ENCODE measurements around the gene CHODL. TPM values are rescaled to one million over a fixed set of nuclear protein-coding genes. Genes with fewer than 3 reads are reported as not detected.

CHODL gene, protein sequence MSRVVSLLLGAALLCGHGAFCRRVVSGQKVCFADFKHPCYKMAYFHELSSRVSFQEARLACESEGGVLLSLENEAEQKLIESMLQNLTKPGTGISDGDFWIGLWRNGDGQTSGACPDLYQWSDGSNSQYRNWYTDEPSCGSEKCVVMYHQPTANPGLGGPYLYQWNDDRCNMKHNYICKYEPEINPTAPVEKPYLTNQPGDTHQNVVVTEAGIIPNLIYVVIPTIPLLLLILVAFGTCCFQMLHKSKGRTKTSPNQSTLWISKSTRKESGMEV
- total RNA-seq, result under 1 TPM in 1 of 6 experiments, not detected in 5; 0.11 TPM
- long read RNA-seq, result 0 reads

GRCh38 chr21:18244671-18245463 lies at the start of gene CHODL:
Gene CHODL, plus strand, starts transcription at chr21:18244833. Its CDS starts 391 bp downstream, at chr21:18245224.
- intact Hi-C loops (cut with DNase I), result no loop called here
- no peak for TF ChIP-seq CTCF (IDR thresholded peaks at IDR 0.05)
- TF ChIP-seq POLR2A (IDR thresholded peaks at IDR 0.05), result no peak
- Histone ChIP-seq H3K27me3 (no peaks in the 10 kb centered on the region), H3K9me3 (no peaks in the 10 kb centered on the region), H3K36me3 (no peaks in the 10 kb centered on the region), H3K27ac (no peak within 1 kb of the TSS), H3K4me1 (peaks cover 0 to 6% (median 0%) of the 10 kb centered on the region in 4 donors), H3K4me3 (peak within 1 kb of the TSS in 1 of 3 donors; percentile 21)
- peak in 1 of 3 donors; percentile 51 for DNase-seq
- ATAC-seq, result peak in 2 of 4 donors; percentile 22 to 25
- under 1% methylated on average over 22 of the region's 72 CpGs for WGBS (ENCODE audit: insufficient coverage, low coverage, low lambda C conversion rate, missing lambda C conversion rate)

- TF ChIP-seq CTCF (IDR thresholded peaks at IDR 0.05), result no peak
- no peak for TF ChIP-seq POLR2A (IDR thresholded peaks at IDR 0.05)
- no peak overlapping the region for H3K27ac ChIP-seq
- no peaks in the 10 kb centered on the region for H3K27me3 ChIP-seq
- H3K4me1 ChIP-seq, result no peaks in the 10 kb centered on the region
- no peak overlapping the region for H3K4me3 ChIP-seq
- no peak for DNase-seq
- 45% methylated on average over 1 of the region's 1 CpG for WGBS (ENCODE audit: insufficient coverage, low coverage, low lambda C conversion rate, missing lambda C conversion rate)
- H3K9me3 ChIP-seq, result no peaks in the 10 kb centered on the region
- no peaks in the 10 kb centered on the region for H3K36me3 ChIP-seq
- intact Hi-C loops (cut with DNase I), result no loop called here
- no peak for ATAC-seq
Measured at GRCh38 chr21:18204931-18205330, 39.7 kb upstream of the CHODL start.

- Histone ChIP-seq H3K27ac (no peak overlapping the region), H3K4me1 (no peaks in the 10 kb centered on the region), H3K4me3 (no peak overlapping the region), H3K36me3 (no peaks in the 10 kb centered on the region), H3K9me3 (peaks cover 0 to 7% (median 0%) of the 10 kb centered on the region in 4 donors), H3K27me3 (no peaks in the 10 kb centered on the region)
- 0% methylated on average over 1 of the region's 1 CpG for WGBS (ENCODE audit: insufficient coverage, low coverage, low lambda C conversion rate, missing lambda C conversion rate)
- TF ChIP-seq POLR2A (IDR thresholded peaks at IDR 0.05), result no peak
- TF ChIP-seq CTCF (IDR thresholded peaks at IDR 0.05), result no peak
- intact Hi-C loops (cut with DNase I), result no loop called here
- no peak for ATAC-seq
- DNase-seq, result no peak
Measured at GRCh38 chr21:18218331-18218730, 26.3 kb upstream of the CHODL start.

- Histone ChIP-seq H3K27ac (no peak overlapping the region), H3K4me1 (no peaks in the 10 kb centered on the region), H3K9me3 (peaks cover 0 to 7% (median 0%) of the 10 kb centered on the region in 4 donors), H3K36me3 (no peaks in the 10 kb centered on the region), H3K4me3 (no peak overlapping the region), H3K27me3 (no peaks in the 10 kb centered on the region)
- DNase-seq, result no peak
- no peak for ATAC-seq
- no peak for TF ChIP-seq CTCF (IDR thresholded peaks at IDR 0.05)
- no peak for TF ChIP-seq POLR2A (IDR thresholded peaks at IDR 0.05)
- intact Hi-C loops (cut with DNase I), result no loop called here
Measured at GRCh38 chr21:18220498-18220897, 24.1 kb upstream of the CHODL start.
